NOMO-1 (cell line): ENCODE data around the gene KCNAB1.
A peak's percentile ranks its signal among the peaks of the same experiment; 100 is the strongest.

Source experiments
- DNase-seq, 2 experiments: peaks; one replicate each; lab custom pipeline; 2025; ENCODE audit not compliant: unreplicated experiment in 2 of 2; lab: John Stamatoyannopoulos, UW

The KCNAB1 gene

DNA sequence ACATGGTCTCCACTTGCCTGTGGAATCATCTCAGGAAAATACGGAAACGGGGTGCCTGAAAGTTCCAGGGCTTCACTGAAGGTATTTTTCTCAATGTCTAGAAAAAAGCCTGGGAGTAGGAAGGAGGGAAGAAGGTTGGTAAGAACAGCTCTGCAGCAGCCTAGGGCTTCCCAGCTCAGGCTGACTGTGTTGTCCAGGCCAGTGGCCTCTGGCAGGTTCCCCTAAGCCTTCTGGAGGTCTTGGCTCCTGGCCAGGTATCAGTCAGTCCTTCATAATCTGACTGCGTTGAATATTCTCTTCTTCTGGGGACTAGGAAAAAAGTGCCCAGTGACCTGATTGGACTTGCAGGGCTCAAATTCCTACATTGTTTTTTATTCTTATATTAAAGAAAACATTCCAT, 395.9 kb downstream of the KCNAB1 start:
- DNase-seq = no peak

GRCh38 chr3:156516961-156517360, 396.6 kb downstream of the KCNAB1 start:
- peak; percentile 54 to 80 for DNase-seq

GRCh38 chr3:156518726-156519125, 398.3 kb downstream of the KCNAB1 start:
- DNase-seq = no peak

DNA sequence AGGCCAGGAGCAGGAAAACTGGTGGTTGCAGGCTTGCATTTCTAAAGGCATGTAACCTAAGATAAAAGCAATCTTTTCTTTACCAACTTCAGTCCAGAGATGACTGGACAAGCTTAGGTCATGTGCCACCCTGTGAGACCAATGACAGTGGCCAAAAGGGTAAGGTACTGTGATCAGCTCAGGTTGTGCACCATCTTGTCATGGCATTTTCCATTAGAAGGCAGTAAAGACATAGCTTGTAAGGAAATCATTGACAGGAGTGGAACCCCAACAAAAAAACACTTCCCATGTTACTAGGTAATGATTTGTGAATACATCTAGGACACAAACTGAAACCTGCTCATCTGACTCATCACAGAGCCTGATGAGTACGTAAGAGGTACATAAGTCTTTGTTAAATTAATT, 399.4 kb downstream of the KCNAB1 start:
- no peak for DNase-seq

DNA sequence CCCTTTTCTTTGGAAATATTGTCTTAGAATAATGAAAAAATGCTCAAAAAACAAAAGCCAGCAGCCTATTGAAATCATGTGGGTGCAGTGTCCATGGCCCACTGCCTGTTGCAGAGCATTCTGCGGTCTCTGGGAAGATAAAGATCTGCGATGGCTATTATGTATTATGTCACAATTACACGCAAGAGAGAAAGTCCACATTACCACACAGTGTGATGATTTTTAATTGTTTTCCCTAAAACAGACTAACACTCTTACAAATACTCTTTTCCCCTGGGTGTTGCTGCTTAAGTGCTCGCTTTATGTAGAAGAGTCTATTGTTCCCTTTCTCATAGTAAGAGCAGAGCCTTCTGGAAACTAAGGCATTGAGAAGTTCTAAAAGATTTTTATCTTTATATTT, 402.3 kb downstream of the KCNAB1 start:
- DNase-seq = peak; percentile 59 to 95

DNA sequence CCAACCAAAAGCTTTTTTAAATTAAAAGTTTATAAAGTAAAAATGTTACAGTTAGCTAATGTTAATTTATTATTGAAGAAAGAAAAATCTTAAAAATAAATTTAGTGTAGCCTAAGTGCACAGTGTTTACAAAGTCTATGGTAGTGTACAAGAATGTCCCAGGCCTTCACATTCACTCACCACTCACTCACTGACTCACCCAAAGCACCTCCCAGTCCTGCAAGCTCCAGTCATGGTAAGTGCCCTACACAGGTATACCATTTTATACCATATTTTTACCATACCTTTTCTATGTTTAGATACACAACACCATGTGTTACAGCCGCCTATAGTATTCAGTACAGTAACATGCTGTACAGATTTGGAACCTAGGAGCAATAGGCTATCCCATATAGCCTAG, 405.4 kb downstream of the KCNAB1 start:
- DNase-seq = no peak

DNA sequence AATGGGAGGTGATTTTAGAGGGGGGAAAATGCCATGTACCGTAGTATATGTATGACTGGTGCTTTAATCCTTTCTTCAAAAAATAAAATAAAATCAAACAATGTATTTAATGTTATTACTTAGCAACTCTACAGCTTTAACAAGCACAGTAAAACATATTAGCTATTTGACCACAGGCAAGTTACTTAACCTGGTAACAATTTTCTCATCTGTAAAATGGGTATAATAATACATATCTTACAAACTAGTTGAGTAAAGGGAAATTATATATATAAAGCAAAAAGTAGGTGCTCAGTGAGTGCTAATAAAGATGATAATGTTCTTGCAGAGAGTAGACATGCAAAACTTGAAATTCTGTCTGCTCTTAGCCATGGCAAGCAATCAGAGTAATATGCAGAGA, 406.7 kb downstream of the KCNAB1 start:
- no peak for DNase-seq

DNA sequence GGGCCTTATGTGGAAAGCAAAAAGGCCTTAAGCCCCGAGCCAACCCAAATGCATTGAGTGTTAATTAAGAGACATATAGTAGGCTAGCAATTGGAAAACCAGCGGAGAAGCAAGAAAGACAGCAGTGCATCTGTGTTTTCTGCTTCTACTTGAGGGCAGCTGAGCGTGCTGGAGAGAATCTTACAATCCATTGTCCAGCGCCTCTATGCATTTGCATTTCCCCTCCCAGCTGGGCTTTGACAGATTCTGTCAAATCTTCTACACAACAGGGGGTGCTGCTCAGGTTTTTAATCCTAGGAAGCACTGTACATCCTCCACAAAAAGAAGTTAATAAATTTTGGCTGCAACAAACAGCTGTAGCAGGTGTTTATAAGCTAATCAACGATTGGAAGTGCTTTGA, 410.6 kb downstream of the KCNAB1 start:
- no peak for DNase-seq

DNA sequence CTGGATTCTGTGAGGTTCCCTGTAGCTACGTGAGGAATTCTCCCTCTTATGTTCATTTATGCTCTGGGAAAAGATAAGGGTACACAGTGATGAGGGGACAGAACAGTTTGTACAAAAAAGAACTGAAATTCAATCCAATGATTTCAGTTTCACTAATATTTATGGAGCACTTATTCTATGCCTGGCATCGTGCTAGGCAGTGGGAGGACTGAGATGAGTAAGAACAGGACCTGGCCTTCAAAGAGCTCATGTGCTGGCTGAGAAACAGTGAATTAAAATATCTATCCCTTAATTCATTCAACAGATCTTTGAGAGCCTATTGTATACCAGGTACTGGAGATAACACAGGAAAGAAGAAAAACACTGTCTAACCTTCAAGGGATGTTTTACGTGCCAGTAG, 412.4 kb downstream of the KCNAB1 start:
- DNase-seq = no peak

DNA sequence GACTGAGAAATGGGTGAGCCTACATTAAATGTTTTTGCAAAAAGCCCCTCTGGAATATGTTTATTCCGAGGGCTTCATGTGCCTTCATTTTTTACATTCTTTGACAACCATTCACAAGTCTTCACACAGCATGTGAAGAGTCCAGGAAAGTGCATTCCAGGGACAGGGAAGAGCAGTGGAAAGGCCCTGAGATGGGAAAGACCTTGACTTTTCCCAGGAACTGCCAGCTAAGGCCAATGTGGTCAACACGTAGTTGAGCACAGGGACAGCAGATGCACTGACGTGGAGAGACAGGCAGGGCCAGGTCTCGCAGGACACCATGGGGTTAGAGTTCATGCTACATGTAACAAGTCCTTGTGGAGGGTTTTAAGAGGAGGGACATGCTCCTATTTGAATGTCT, 412.8 kb downstream of the KCNAB1 start:
- no peak for DNase-seq

GRCh38 chr3:156535162-156535627, 414.8 kb downstream of the KCNAB1 start:
- DNase-seq = peak; percentile 23 to 58

- no peak for DNase-seq
Measured at GRCh38 chr3:156535798-156536197, 415.4 kb downstream of the KCNAB1 start.

DNA sequence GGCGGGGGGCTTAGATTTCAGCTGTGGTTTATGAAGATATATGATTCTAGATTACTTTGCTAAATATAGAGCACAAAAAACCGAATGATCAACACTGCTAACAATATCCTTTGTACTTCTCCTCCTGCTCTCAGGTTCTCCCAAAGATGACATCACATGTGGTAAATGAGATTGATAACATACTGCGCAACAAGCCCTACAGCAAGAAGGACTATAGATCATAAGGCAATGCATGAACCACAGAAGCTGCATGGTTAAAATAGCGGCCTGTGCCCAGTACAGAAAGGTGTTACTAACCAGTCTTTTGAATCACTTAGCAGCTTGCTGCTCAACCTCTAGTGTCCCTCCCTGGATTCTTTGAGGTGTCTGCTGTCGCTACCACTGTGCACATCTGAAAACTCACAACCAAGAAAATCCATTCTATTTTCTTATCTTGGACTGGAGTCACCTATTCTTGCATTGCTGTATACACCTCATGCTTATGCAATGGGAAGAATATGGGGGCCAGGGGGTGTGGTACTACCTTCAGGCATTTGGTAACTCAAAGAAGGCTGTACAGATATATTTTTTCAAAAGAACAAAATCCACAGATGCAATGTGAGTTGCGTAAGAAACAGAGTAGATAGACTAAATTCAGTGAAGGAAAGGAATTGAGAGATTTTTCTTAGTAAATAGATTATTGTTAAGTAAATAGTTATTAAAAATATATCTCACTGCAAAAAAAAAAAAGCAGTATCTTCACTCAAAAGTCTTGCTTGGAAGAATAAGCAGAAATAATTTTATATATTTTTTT, 416.3 kb downstream of the KCNAB1 start:
- DNase-seq = peak; percentile 16 to 28

DNA sequence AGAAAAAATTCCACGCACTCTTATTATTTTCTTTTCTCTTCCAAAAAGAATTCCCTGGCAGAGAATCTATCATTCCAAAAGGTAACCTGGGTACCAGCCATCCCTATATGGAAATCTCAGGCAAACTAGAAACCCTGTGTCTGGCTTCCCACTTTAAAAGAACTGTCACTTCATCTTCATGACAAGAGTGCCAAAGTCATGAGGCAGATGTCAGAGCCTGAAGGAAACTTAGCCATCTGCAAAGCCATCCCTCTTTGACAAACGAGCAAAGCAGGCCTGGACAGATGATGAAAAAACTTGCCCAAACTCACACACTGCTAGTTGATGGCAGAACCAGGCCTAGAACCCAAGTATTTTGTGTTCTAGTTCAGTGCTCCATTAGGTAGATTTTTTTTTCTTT, 418.7 kb downstream of the KCNAB1 start:
- DNase-seq = no peak

- no peak for DNase-seq
Measured at GRCh38 chr3:156539802-156540201, 419.4 kb downstream of the KCNAB1 start.

DNA sequence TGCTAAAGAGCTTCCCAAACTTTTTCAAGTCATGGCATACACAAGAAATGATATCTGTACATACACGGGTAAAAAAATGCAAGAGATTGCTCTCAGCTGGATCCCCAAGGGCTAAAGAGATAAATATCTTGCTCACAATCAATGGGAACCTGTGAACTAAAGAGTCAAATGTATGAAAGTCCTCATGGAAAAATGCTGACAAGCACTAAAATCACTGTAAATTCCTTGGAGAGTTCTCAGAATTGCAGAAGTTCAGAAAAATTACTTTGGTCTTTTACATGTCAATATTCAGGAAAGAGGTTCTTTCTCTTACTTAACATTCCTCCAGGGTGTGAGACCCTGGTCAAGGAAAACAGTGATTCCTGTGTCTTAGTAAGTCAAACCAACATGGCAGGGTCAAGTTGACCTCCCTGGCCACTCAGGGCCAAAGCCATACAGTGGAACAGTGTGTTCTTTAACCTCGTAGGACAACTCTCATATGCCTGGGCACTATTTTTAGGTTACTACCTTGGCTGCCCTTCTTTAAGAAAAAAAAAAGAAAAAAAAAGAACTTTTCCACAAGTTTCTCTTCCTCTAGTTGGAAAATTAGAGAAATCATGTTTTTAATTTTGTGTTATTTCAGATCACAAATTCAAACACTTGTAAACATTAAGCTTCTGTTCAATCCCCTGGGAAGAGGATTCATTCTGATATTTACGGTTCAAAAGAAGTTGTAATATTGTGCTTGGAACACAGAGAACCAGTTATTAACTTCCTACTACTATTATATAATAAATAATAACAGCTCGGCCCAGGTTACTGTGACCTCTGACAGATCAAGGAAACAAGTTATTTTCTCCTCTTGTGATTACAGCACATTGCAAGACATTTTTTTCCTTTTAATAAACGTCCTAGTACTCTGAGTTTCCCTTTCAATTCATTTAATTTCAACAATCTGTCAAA, 422.0 kb downstream of the KCNAB1 start:
- no peak for DNase-seq

GRCh38 chr3:156543043-156543555, 422.7 kb downstream of the KCNAB1 start:
- no peak for DNase-seq

GRCh38 chr3:156547637-156548036, 427.3 kb downstream of the KCNAB1 start:
- DNase-seq = no peak

GRCh38 chr3:156548041-156548687, 427.8 kb downstream of the KCNAB1 start:
- DNase-seq = no peak

DNA sequence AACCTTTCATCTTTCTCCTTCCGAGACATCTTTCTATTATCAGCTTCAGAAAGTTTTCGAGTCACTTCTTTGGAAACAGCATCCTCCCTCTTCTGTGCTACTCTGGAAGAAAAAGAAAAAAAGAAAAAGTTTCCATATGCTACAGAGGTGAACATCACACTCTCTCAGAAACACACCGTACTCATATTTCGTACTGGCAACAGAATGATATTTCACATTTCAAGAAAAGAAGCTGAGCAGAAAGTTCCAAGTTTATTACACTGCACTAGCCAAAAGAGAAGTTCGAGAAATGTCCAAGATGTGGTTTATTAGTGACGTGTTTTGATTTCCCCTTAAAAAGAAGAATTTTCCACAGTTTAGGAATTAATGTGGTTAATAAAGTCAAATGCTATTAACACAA, 428.5 kb downstream of the KCNAB1 start:
- no peak for DNase-seq

GRCh38 chr3:156551261-156551660, 430.9 kb downstream of the KCNAB1 start:
- DNase-seq = no peak
